Mesenchymal stem cell (in vitro differentiated cells and primary cell): Measurements from ENCODE around the gene SYNJ2.

Experiments used
- DNase-seq: peaks from one replicate; pipeline ENCODE4 v3.0.0-alpha.2; 2013
- H2AFZ ChIP-seq: one replicate; pipeline ENCODE4 v1.6.1; 2013; ENCODE audit warnings: low read depth, mild to moderate bottlenecking, control low read depth, inconsistent platforms, low read length, moderate library complexity
- H2AK5ac ChIP-seq: 2 replicates; pipeline ENCODE4 v1.6.1; 2013; ENCODE audit warnings: low read length, moderate library complexity, mild to moderate bottlenecking, inconsistent platforms; ENCODE audit not compliant: severe bottlenecking
- H2BK120ac ChIP-seq: one replicate; pipeline ENCODE4 v1.6.1; 2013; ENCODE audit warnings: low read depth, mild to moderate bottlenecking, inconsistent platforms, low read length, moderate library complexity
- H2BK12ac ChIP-seq, 2 experiments: one replicate each; pipeline ENCODE4 v1.6.1; 2013; ENCODE audit warnings: inconsistent platforms in 2 of 2, low read length in 2 of 2, mild to moderate bottlenecking in 2 of 2, moderate library complexity in 2 of 2, control low read depth in 1 of 2
- H2BK15ac ChIP-seq: one replicate; pipeline ENCODE4 v1.6.1; 2013; ENCODE audit warnings: mild to moderate bottlenecking, low read depth, inconsistent platforms; ENCODE audit not compliant: poor library complexity, severe bottlenecking
- H2BK5ac ChIP-seq: 2 replicates; pipeline ENCODE4 v1.6.1; 2013; ENCODE audit warnings: low read depth, mild to moderate bottlenecking, low read length, control low read depth, inconsistent platforms; ENCODE audit not compliant: poor library complexity, severe bottlenecking
- H3K14ac ChIP-seq, 2 experiments: one replicate each; pipeline ENCODE4 v1.6.1; 2013; ENCODE audit warnings: inconsistent platforms in 2 of 2, low read length in 2 of 2, control low read depth in 1 of 2, mild to moderate bottlenecking in 1 of 2, moderate library complexity in 1 of 2
- H3K18ac ChIP-seq, 2 experiments: one replicate each; pipeline ENCODE4 v1.6.1; 2013; ENCODE audit warnings: inconsistent platforms in 2 of 2, low read length in 2 of 2, control low read depth in 1 of 2, low read depth in 1 of 2, mild to moderate bottlenecking in 1 of 2
- H3K23ac ChIP-seq, 2 experiments: one replicate each; pipeline ENCODE4 v1.6.1; 2013; ENCODE audit warnings: inconsistent platforms in 2 of 2, low read length in 2 of 2, mild to moderate bottlenecking in 2 of 2, moderate library complexity in 2 of 2, control low read depth in 1 of 2
- H3K27ac ChIP-seq: 2 replicates; pipeline ENCODE4 v1.5.1; 2013; ENCODE audit warnings: mild to moderate bottlenecking, moderate library complexity, low read length, control low read depth, inconsistent platforms; ENCODE audit not compliant: poor library complexity, severe bottlenecking
- H3K27me3 ChIP-seq, 2 experiments: 2 replicates each; pipeline versions ENCODE4 v1.6.1 to v1.7.0; 2013; ENCODE audit warnings: low read length in 2 of 2, mild to moderate bottlenecking in 2 of 2, moderate library complexity in 2 of 2, control low read depth in 1 of 2, inconsistent platforms in 1 of 2; ENCODE audit not compliant: control insufficient read depth in 1 of 2, insufficient read depth in 1 of 2
- H3K36me3 ChIP-seq, 2 experiments: 2 replicates each; pipeline versions ENCODE4 v1.6.1 to v1.7.0; 2013; ENCODE audit warnings: low read length in 2 of 2, control low read depth in 1 of 2, inconsistent platforms in 1 of 2, low read depth in 1 of 2, mild to moderate bottlenecking in 1 of 2; ENCODE audit not compliant: insufficient read depth in 2 of 2, control insufficient read depth in 1 of 2
- H3K4ac ChIP-seq, 2 experiments: one replicate each; pipeline ENCODE4 v1.6.1; 2013; ENCODE audit warnings: inconsistent platforms in 2 of 2, low read length in 2 of 2, mild to moderate bottlenecking in 2 of 2, moderate library complexity in 2 of 2, control low read depth in 1 of 2, low read depth in 1 of 2
- H3K4me1 ChIP-seq: 2 replicates; pipeline ENCODE4 v1.6.1; 2013; ENCODE audit warnings: low read depth, low read length, control low read depth; ENCODE audit not compliant: control insufficient read depth, insufficient read depth
- H3K4me2 ChIP-seq: 2 replicates; pipeline ENCODE4 v1.6.1; 2013; ENCODE audit warnings: low read length, mild to moderate bottlenecking, inconsistent platforms; ENCODE audit not compliant: poor library complexity, severe bottlenecking
- H3K4me3 ChIP-seq, 2 experiments: 2 replicates each; pipeline versions ENCODE4 v1.5.1 to v1.7.0; 2013; ENCODE audit warnings: low read length in 2 of 2, mild to moderate bottlenecking in 2 of 2, control low read depth in 1 of 2, low read depth in 1 of 2; ENCODE audit not compliant: insufficient read depth in 1 of 2
- H3K79me1 ChIP-seq: replicated peaks from 2 replicates; pipeline ENCODE4 v1.6.1; 2013; ENCODE audit warnings: mild to moderate bottlenecking, control low read depth, low read length, inconsistent platforms; ENCODE audit not compliant: poor library complexity, severe bottlenecking
- H3K9ac ChIP-seq: 2 replicates; pipeline ENCODE4 v1.7.0; 2013; ENCODE audit warnings: mild to moderate bottlenecking, low read length, moderate library complexity
- H3K9me3 ChIP-seq: 2 replicates; pipeline ENCODE4 v1.7.0; 2013; ENCODE audit warnings: mild to moderate bottlenecking, low read length; ENCODE audit not compliant: control insufficient read depth
- H4K8ac ChIP-seq: one replicate; pipeline ENCODE4 v1.6.1; 2013; ENCODE audit warnings: inconsistent platforms, mild to moderate bottlenecking, low read length, moderate library complexity
- H4K91ac ChIP-seq: one replicate; pipeline ENCODE4 v1.6.1; 2013; ENCODE audit warnings: mild to moderate bottlenecking, low read length, inconsistent platforms
- WGBS: methylation state at CpG from one replicate; pipeline ENCODE4 v1.1.7; 2013; ENCODE audit warnings: mixed read lengths; 5-methylcytosine and 5-hydroxymethylcytosine counted together

The SYNJ2 gene

DNA sequence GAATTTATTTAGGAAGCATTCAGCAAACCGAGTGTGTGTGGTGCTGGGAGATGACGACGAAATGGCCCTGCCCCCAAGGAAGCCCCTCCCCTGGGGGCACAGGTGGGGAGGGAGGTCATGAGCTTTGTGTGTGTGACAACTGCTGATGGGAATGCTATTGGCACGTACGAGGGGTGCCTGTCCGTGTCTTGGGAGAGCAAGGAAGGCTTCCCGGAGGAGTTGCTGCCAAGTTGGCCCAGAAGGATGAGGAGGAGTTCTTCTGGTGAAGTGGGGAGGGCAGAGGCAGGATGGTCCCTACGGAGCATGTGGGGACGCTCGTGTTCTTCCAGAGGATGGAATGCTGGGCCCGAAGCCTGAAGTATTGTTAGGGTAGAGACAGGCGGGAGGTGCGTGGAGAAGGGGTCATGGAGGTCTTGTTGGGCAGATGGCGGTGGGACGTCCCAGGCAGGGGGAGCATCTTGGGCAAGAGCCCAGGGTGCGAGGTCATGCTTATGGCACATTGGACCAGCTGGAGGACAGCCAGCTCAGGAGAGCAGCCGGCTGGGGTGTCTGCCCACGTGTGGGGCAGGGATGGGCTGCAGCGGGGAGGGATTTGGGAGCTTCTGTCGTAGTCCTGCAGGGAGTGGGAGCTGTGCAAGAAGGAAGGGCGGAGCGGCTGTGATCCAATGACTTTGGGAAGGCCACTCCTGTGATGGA, 46.1 kb downstream of the SYNJ2 start:
- Histone ChIP-seq H2BK120ac (peak overlapping the region; percentile 85), H3K23ac (peak overlapping the region in 1 of 2 experiments; percentile 35), H3K79me1 (peaks cover 12% of the 10 kb centered on the region), H3K27me3 (no peaks in the 10 kb centered on the region), H3K27ac (peak overlapping the region; percentile 93), H2AFZ (no peak overlapping the region), H2BK12ac (peak overlapping the region; percentile 83 to 98), H3K9ac (peak overlapping the region; percentile 89), H3K4ac (peak overlapping the region; percentile 42 to 75), H2BK15ac (peak overlapping the region; percentile 84), H3K36me3 (peaks cover 26 to 31% of the 10 kb centered on the region in 2 experiments), H4K8ac (peak overlapping the region; percentile 92), H2AK5ac (peak overlapping the region; percentile 29), H3K4me3 (no peak overlapping the region), H3K4me1 (peaks cover 53% of the 10 kb centered on the region), H4K91ac (peak overlapping the region; percentile 91), H3K18ac (peak overlapping the region; percentile 72 to 99), H3K14ac (peak overlapping the region in 1 of 2 experiments; percentile 20), H2BK5ac (peak overlapping the region; percentile 11), H3K9me3 (no peaks in the 10 kb centered on the region), H3K4me2 (no peak overlapping the region)
- 88% methylated on average over 22 of the region's 22 CpGs for WGBS
- no peak for DNase-seq

DNA sequence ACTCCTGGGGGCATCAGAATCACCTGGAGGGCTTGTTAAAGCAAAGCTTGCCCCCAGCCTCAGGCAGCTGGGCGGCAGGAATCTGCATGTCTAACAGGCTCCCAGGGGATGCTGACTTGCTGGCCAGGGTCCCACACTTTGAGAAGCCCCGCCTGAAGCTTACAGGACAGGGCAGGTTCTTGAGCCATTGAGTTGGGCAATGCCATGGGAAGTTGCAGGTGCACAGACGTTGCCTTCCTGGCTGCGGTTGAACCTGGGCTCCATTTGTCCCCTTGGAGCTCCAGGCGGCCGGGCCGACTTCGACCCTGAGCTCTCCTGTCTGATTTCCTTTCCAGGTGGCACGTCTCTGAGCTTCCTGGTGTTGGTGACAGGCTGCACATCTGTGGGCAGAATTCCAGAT, 46.8 kb downstream of the SYNJ2 start:
- H4K8ac ChIP-seq = no peak overlapping the region
- peak overlapping the region; percentile 38 for H2BK15ac ChIP-seq
- H2AFZ ChIP-seq = no peak overlapping the region
- no peak overlapping the region for H3K9ac ChIP-seq
- peak overlapping the region; percentile 57 to 83 for H2BK12ac ChIP-seq
- no peaks in the 10 kb centered on the region for H3K9me3 ChIP-seq
- peak overlapping the region; percentile 63 for H2AK5ac ChIP-seq
- H2BK5ac ChIP-seq = no peak overlapping the region
- peaks cover 14% of the 10 kb centered on the region for H3K79me1 ChIP-seq
- H2BK120ac ChIP-seq = no peak overlapping the region
- H3K4ac ChIP-seq = peak overlapping the region; percentile 7 to 42
- H3K27ac ChIP-seq = no peak overlapping the region
- H4K91ac ChIP-seq = no peak overlapping the region
- H3K18ac ChIP-seq = peak overlapping the region; percentile 0 to 99
- 91% methylated on average over 9 of the region's 9 CpGs for WGBS
- peaks cover 30% of the 10 kb centered on the region in 2 experiments for H3K36me3 ChIP-seq
- H3K14ac ChIP-seq = peak overlapping the region in 1 of 2 experiments; percentile 26
- no peak overlapping the region for H3K4me2 ChIP-seq
- H3K23ac ChIP-seq = no peak overlapping the region
- H3K27me3 ChIP-seq = no peaks in the 10 kb centered on the region
- H3K4me3 ChIP-seq = no peak overlapping the region
- H3K4me1 ChIP-seq = peaks cover 59% of the 10 kb centered on the region
- DNase-seq = no peak

DNA sequence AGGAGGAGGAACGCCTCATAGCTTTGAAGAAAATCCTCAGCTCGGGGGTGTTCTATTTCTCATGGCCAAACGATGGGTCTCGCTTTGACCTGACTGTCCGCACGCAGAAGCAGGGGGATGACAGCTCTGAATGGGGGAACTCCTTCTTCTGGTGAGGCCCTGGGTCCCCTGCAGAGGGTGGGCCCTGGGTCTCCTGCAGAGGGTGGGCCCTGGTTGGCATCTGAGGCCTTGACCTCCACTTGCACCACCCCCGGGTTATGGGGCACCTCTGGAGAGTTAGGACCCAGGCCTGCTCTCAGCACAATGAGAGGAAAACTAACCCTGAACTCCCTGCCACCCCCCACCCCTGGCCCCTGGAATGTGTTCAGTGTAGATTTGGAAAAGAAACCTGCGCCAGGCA, 47.2 kb downstream of the SYNJ2 start:
- no peak for DNase-seq
- peak overlapping the region; percentile 63 for H2AK5ac ChIP-seq
- WGBS = 88% methylated on average over 7 of the region's 8 CpGs
- peaks cover 61% of the 10 kb centered on the region for H3K4me1 ChIP-seq
- H3K23ac ChIP-seq = no peak overlapping the region
- no peak overlapping the region for H2BK5ac ChIP-seq
- no peak overlapping the region for H2BK120ac ChIP-seq
- H2BK15ac ChIP-seq = peak overlapping the region; percentile 93
- no peaks in the 10 kb centered on the region for H3K9me3 ChIP-seq
- H3K9ac ChIP-seq = no peak overlapping the region
- H2BK12ac ChIP-seq = peak overlapping the region; percentile 57 to 83
- H3K4ac ChIP-seq = no peak overlapping the region
- no peaks in the 10 kb centered on the region for H3K27me3 ChIP-seq
- H3K4me2 ChIP-seq = no peak overlapping the region
- H3K36me3 ChIP-seq = peaks cover 31 to 32% of the 10 kb centered on the region in 2 experiments
- peak overlapping the region; percentile 43 for H4K91ac ChIP-seq
- H3K79me1 ChIP-seq = peaks cover 15% of the 10 kb centered on the region
- H2AFZ ChIP-seq = no peak overlapping the region
- no peak overlapping the region for H3K14ac ChIP-seq
- peak overlapping the region; percentile 12 for H4K8ac ChIP-seq
- peak overlapping the region in 1 of 2 experiments; percentile 31 for H3K18ac ChIP-seq
- H3K4me3 ChIP-seq = no peak overlapping the region
- H3K27ac ChIP-seq = no peak overlapping the region

DNA sequence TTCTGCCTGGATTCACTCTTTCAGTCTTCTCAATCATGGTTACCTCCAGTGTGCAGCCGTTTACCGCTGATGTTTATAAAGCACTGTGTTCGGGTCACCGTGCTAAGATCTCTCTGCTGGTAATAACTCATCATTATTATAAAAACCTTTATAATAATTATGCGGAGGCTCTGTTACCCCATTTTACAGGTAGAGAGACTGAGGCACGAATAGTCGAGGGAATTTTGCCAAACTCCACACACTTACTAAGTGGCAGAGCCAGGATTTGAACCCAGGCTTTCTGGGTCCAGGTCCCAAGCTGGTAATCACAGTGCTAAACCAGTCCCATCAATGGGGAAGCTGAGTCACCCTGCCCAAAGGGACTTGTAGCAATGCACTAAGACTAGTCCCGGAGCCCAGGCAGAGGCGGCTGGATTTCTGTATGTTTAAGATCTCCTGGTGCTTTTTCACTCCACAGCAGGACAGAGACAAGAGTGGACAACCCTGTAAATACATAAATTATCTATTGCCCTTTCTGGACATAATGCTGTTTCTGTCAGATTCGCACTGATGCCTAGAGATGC, 48.1 kb downstream of the SYNJ2 start:
- Histone ChIP-seq H2BK120ac (no peak overlapping the region), H2AFZ (no peak overlapping the region), H3K4ac (no peak overlapping the region), H3K23ac (no peak overlapping the region), H3K36me3 (peaks cover 32 to 36% of the 10 kb centered on the region in 2 experiments), H3K27me3 (no peaks in the 10 kb centered on the region), H3K9me3 (no peaks in the 10 kb centered on the region), H3K27ac (peak overlapping the region; percentile 5), H3K4me2 (no peak overlapping the region), H3K18ac (no peak overlapping the region), H2BK15ac (no peak overlapping the region), H3K79me1 (peaks cover 15% of the 10 kb centered on the region), H3K9ac (peak overlapping the region; percentile 72), H3K4me1 (peaks cover 60% of the 10 kb centered on the region), H4K91ac (no peak overlapping the region), H2AK5ac (peak overlapping the region; percentile 24), H3K4me3 (no peak overlapping the region), H2BK5ac (no peak overlapping the region), H2BK12ac (peak overlapping the region; percentile 20 to 57), H3K14ac (no peak overlapping the region), H4K8ac (no peak overlapping the region)
- 93% methylated on average over 10 of the region's 10 CpGs for WGBS
- peak; percentile 26 for DNase-seq
